GM18867 (cell line): ENCODE data around the gene ZNF549.

Experiments
- ATAC-seq: cut with Tn5 transposase; IDR thresholded peaks from one replicate; pipeline ENCODE4 v1.9.1; 2021; ENCODE audit warnings: mild to moderate bottlenecking, moderate library complexity; ENCODE audit not compliant: unreplicated experiment

Gene ZNF549

GRCh38 chr19:57566396-57567265 is 39.5 kb downstream of the ZNF549 start:
- no peak for ATAC-seq

GRCh38 chr19:57570707-57571106 is 43.6 kb downstream of the ZNF549 start:
- ATAC-seq: no peak

- no peak for ATAC-seq
Measured at GRCh38 chr19:57572415-57572947, 45.3 kb downstream of the ZNF549 start.

GRCh38 chr19:57576661-57577060 is 49.5 kb downstream of the ZNF549 start:
- no peak for ATAC-seq

GRCh38 chr19:57578487-57579205 is 51.5 kb downstream of the ZNF549 start, which contains the start of gene ZNF416:
Gene ZNF416 (minus strand): TSS chr19:57578911. CDS start chr19:57578704, 207 bp downstream.
- ATAC-seq: peak; percentile 96

GRCh38 chr19:57583104-57583520 is 56.0 kb downstream of the ZNF549 start:
- no peak for ATAC-seq

- ATAC-seq: no peak
Measured at GRCh38 chr19:57583521-57584416, 56.6 kb downstream of the ZNF549 start, which contains the start of gene ZIK1. Gene ZIK1 (plus strand): TSS chr19:57584145. CDS start chr19:57584357, 212 bp downstream.

- no peak for ATAC-seq
Measured at GRCh38 chr19:57587529-57587928, 60.4 kb downstream of the ZNF549 start.

GRCh38 chr19:57599377-57599760 is 72.2 kb downstream of the ZNF549 start:
- peak; percentile 35 for ATAC-seq

GRCh38 chr19:57599761-57600383 is 72.7 kb downstream of the ZNF549 start, which contains the start of gene ZNF530:
Gene ZNF530 (plus strand): TSS chr19:57599885. CDS start chr19:57604346, 4,461 bp downstream.
- ATAC-seq: peak; percentile 95

GRCh38 chr19:57606931-57607330 is 79.8 kb downstream of the ZNF549 start:
- ATAC-seq: no peak
